ENCODE data around the gene TNK1.

DNA sequence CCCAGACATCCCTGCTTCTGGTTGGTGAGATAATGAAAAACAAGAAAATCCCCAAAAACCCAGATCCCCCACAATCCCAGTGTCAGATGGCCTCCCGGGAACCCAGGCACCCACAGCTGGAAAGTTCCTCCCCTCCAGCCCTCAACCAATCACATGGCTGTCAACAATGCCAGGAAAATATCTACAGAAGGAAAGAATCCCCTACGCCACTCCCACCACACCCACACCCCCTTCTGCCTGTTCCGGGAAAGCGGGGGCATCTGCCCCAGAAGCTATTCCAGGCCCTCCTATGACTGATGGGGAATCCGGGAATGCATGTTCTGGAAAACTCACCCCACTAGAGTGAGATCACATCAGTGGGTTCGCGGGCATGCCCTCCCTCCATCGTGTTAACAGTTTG, 24.1 kb upstream of the TNK1 start:
- TF ChIP-seq, protein P1, sequence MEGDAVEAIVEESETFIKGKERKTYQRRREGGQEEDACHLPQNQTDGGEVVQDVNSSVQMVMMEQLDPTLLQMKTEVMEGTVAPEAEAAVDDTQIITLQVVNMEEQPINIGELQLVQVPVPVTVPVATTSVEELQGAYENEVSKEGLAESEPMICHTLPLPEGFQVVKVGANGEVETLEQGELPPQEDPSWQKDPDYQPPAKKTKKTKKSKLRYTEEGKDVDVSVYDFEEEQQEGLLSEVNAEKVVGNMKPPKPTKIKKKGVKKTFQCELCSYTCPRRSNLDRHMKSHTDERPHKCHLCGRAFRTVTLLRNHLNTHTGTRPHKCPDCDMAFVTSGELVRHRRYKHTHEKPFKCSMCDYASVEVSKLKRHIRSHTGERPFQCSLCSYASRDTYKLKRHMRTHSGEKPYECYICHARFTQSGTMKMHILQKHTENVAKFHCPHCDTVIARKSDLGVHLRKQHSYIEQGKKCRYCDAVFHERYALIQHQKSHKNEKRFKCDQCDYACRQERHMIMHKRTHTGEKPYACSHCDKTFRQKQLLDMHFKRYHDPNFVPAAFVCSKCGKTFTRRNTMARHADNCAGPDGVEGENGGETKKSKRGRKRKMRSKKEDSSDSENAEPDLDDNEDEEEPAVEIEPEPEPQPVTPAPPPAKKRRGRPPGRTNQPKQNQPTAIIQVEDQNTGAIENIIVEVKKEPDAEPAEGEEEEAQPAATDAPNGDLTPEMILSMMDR (IDR thresholded peaks at IDR 0.05), result no peak
- TF ChIP-seq POLR2A (IDR thresholded peaks at IDR 0.05), result no peak

Data from testis (tissue), 2 donors.